ENCODE measurements around the gene JAG2. TPM values are rescaled to one million over a fixed set of nuclear protein-coding genes. Genes with fewer than 3 reads are reported as not detected.

Gene JAG2
- total RNA-seq, 2 experiments from 2014 or later: 0.66 to 1.3 TPM

DNA sequence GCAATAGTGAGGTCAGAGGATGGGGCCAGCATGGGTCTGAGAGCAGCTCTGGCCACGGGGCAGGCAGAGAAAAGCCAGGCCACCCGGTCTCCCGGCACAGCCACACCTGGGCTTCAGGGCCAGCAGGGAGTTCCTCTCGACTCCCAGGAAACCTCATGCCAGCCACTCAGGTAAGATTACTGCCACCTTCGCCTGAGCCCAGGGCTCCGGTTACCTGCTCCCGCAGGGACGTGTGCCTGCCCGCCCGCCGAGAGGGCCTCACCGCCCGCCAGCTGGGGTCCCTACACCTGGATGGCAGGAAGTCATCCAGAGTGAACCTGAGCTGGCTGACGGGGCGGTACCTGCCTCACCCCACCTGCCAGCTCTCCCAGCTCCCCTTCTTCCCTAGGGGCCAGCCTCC, 7.3 kb downstream of the JAG2 start:
- POLR2A ChIA-PET: no interaction called here
- Histone ChIP-seq H3K27me3 (ENCODE audit: control insufficient read depth in 1 of 2, insufficient read depth in 2 of 2, low read length in 2 of 2) (peaks cover 2 to 3% of the 10 kb centered on the region in 2 experiments), H3K36me3 (ENCODE audit: insufficient read depth, low read length) (no peaks in the 10 kb centered on the region), H3K4me1 (ENCODE audit: insufficient read depth, low read length) (no peaks in the 10 kb centered on the region), H3K27ac (ENCODE audit: low read depth in 1 of 2, low read length in 2 of 2) (no peak overlapping the region), H3K9me3 (ENCODE audit: control insufficient read depth in 1 of 2, insufficient read depth in 1 of 2, low read length in 2 of 2) (peaks cover 0 to 11% of the 10 kb centered on the region in 2 experiments), H3K4me3 (ENCODE audit: low read length) (no peak overlapping the region)
- no peak overlapping the region for H3K4me3 Mint-ChIP-seq
- no peak for DNase-seq
- intact Hi-C loops (cut with DNase I, micrococcal nuclease): no loop called here
- CTCF ChIA-PET: no interaction called here
- no peak overlapping the region for H3K27ac Mint-ChIP-seq
- H3K4me1 Mint-ChIP-seq (ENCODE audit: low read depth): no peaks in the 10 kb centered on the region
- H3K9me3 Mint-ChIP-seq: no peaks in the 10 kb centered on the region
- no peak for ATAC-seq (ENCODE audit: poor library complexity)
- peaks cover 5% of the 10 kb centered on the region for H3K27me3 Mint-ChIP-seq
- TF ChIP-seq CTCF (IDR thresholded peaks at IDR 0.05): no peak
- H3K36me3 Mint-ChIP-seq (ENCODE audit: low read depth): no peaks in the 10 kb centered on the region

- intact Hi-C loops (cut with DNase I, micrococcal nuclease): no loop called here
- no peak overlapping the region for H3K4me3 Mint-ChIP-seq
- no peaks in the 10 kb centered on the region for H3K9me3 Mint-ChIP-seq
- Histone ChIP-seq H3K9me3 (ENCODE audit: control insufficient read depth in 1 of 2, insufficient read depth in 1 of 2, low read length in 2 of 2) (peaks cover 0 to 5% of the 10 kb centered on the region in 2 experiments), H3K4me1 (ENCODE audit: insufficient read depth, low read length) (no peaks in the 10 kb centered on the region), H3K27ac (ENCODE audit: low read depth in 1 of 2, low read length in 2 of 2) (no peak overlapping the region), H3K27me3 (ENCODE audit: control insufficient read depth in 1 of 2, insufficient read depth in 2 of 2, low read length in 2 of 2) (no peaks in the 10 kb centered on the region), H3K4me3 (ENCODE audit: low read length) (no peak overlapping the region), H3K36me3 (ENCODE audit: insufficient read depth, low read length) (no peaks in the 10 kb centered on the region)
- H3K27ac Mint-ChIP-seq: no peak overlapping the region
- no peak for TF ChIP-seq CTCF (IDR thresholded peaks at IDR 0.05)
- ATAC-seq (ENCODE audit: poor library complexity) (no peak), DNase-seq (no peak)
- ChIA-PET POLR2A (no interaction called here), CTCF (no interaction called here)
- no peaks in the 10 kb centered on the region for H3K36me3 Mint-ChIP-seq (ENCODE audit: low read depth)
- H3K27me3 Mint-ChIP-seq: peaks cover 5% of the 10 kb centered on the region
- H3K4me1 Mint-ChIP-seq (ENCODE audit: low read depth): no peaks in the 10 kb centered on the region
These were observed 7.8 kb downstream of the JAG2 start for GRCh38 chr14:105160776-105161175.

- Mint-ChIP-seq H3K9me3 (no peaks in the 10 kb centered on the region), H3K27ac (no peak overlapping the region), H3K4me3 (no peak overlapping the region), H3K27me3 (no peaks in the 10 kb centered on the region), H3K4me1 (ENCODE audit: low read depth) (no peaks in the 10 kb centered on the region), H3K36me3 (ENCODE audit: low read depth) (no peaks in the 10 kb centered on the region)
- no peak overlapping the region for H3K27ac ChIP-seq (ENCODE audit: low read depth in 1 of 2, low read length in 2 of 2)
- H3K9me3 ChIP-seq (ENCODE audit: control insufficient read depth in 1 of 2, insufficient read depth in 1 of 2, low read length in 2 of 2): peaks cover 0 to 5% of the 10 kb centered on the region in 2 experiments
- DNase-seq (no peak), ATAC-seq (ENCODE audit: poor library complexity) (no peak)
- no peak for TF ChIP-seq CTCF (IDR thresholded peaks at IDR 0.05)
- ChIA-PET POLR2A (no interaction called here), CTCF (no interaction called here)
- H3K36me3 ChIP-seq (ENCODE audit: insufficient read depth, low read length): no peaks in the 10 kb centered on the region
- intact Hi-C loops (cut with DNase I, micrococcal nuclease): no loop called here
- no peaks in the 10 kb centered on the region for H3K27me3 ChIP-seq (ENCODE audit: control insufficient read depth in 1 of 2, insufficient read depth in 2 of 2, low read length in 2 of 2)
- H3K4me1 ChIP-seq (ENCODE audit: insufficient read depth, low read length): no peaks in the 10 kb centered on the region
- H3K4me3 ChIP-seq (ENCODE audit: low read length): no peak overlapping the region
These were observed 9.2 kb downstream of the JAG2 start for GRCh38 chr14:105159344-105159743.

Data from CD4-positive, alpha-beta T cell (primary cell).